Panc1 (cell line): ENCODE data around the gene SLC30A7. TPM values are rescaled to one million over a fixed set of nuclear protein-coding genes. Genes with fewer than 3 reads are reported as not detected.

Source experiments
- ATAC-seq: fragments of 200-7000 bp; cut with Tn5 transposase; 2 replicates; pipeline ENCODE4 v1.9.1; 2020; ENCODE audit warnings: mild to moderate bottlenecking, moderate library complexity
- BruUV-seq: library from RNA; stranded (reverse); fragments of 400-500 nt; replicated peaks from 2 replicates; lab custom pipeline; 2021; lab: Mats Ljungman, UMichigan
- CTCF ChIA-PET: fragments of 300-600 bp; sonication (Branson Sonifier 250); formaldehyde crosslinking; loops from one replicate; lab custom pipeline; 2022; ENCODE audit warnings: antibody characterized with exemption; lab: Charles Lee
- POLR2A ChIA-PET: fragments of 300-600 bp; sonication (Branson Sonifier 250); formaldehyde crosslinking; loops from one replicate; lab custom pipeline; 2022; ENCODE audit warnings: antibody characterized with exemption; lab: Charles Lee
- DNase-seq: peaks from one replicate; pipeline ENCODE4 v3.0.0-alpha.2; 2010; ENCODE audit warnings: low read depth, low spot score
- H3K27ac ChIP-seq: 2 replicates; pipeline ENCODE4 v1.5.1; 2011; ENCODE audit warnings: mild to moderate bottlenecking, low read length, inconsistent platforms
- H3K27me3 ChIP-seq: fragments of 200-500 bp; sonication (Bioruptor generic); 2 replicates; pipeline ENCODE4 v1.6.0; 2014; ENCODE audit warnings: low read length, inconsistent platforms; ENCODE audit not compliant: control insufficient read depth, insufficient read depth
- H3K36me3 ChIP-seq: fragments of 200-500 bp; sonication (Bioruptor generic); 2 replicates; pipeline ENCODE4 v1.5.1; 2014; ENCODE audit warnings: inconsistent platforms, mild to moderate bottlenecking, low read length, moderate library complexity; ENCODE audit not compliant: control insufficient read depth, insufficient read depth
- H3K4me1 ChIP-seq: 2 replicates; pipeline ENCODE4 v1.5.1; 2011; ENCODE audit warnings: inconsistent platforms, mild to moderate bottlenecking, low read length, moderate library complexity; ENCODE audit not compliant: control insufficient read depth, insufficient read depth
- H3K4me3 ChIP-seq, 2 experiments: 2 replicates each; pipeline ENCODE4 v1.5.1; 2011 to 2012; ENCODE audit warnings: low read depth in 2 of 2, low read length in 2 of 2, mild to moderate bottlenecking in 2 of 2, inconsistent platforms in 1 of 2, moderate library complexity in 1 of 2
- H3K9me3 ChIP-seq: fragments of 200-500 bp; sonication (Bioruptor generic); 2 replicates; pipeline ENCODE4 v1.5.1; 2014; ENCODE audit warnings: low read depth, mild to moderate bottlenecking, inconsistent platforms, low read length, moderate library complexity; ENCODE audit not compliant: control insufficient read depth, insufficient read depth
- POLR2AphosphoS5 ChIP-seq: IDR thresholded peaks from 2 replicates; pipeline ENCODE4 v1.6.1; 2012; ENCODE audit warnings: mild to moderate bottlenecking, low read depth, low read length, moderate library complexity
- SIN3A ChIP-seq: IDR thresholded peaks from 2 replicates; pipeline ENCODE4 v1.6.1; 2012; ENCODE audit warnings: low read depth, mild to moderate bottlenecking, low read length, moderate library complexity, borderline replicate concordance; ENCODE audit not compliant: insufficient read depth
- TCF7L2 ChIP-seq: IDR thresholded peaks from 2 replicates; pipeline ENCODE4 v1.6.1; 2011; ENCODE audit warnings: mild to moderate bottlenecking, low read depth, low read length, inconsistent platforms
- in situ Hi-C: cut with HindIII; loops from 2 replicates; pipeline ENCODE4 v1.10.0; 2016; ENCODE audit warnings: low sequenced_read_pairs, low pct_unique_long_range_greater_than_20kb
- intact Hi-C: fragments of 100-400 bp; cut with micrococcal nuclease; formaldehyde crosslinking; loops from one replicate; pipeline ENCODE4 v1.10.0; 2022; ENCODE audit not compliant: unreplicated experiment
- total RNA-seq: library from RNA; stranded (reverse); gene quantifications from one replicate; pipeline ENCODE4 v1.2.1, GENCODE V29; 2021; ENCODE audit not compliant: unreplicated experiment
- TF ChIP-seq, protein P1 (sequence below), 2 experiments: IDR thresholded peaks; 2 replicates each; pipeline ENCODE4 v1.6.1; 2011 to 2012; ENCODE audit warnings: low read depth in 2 of 2, control low read depth in 1 of 2, low read length in 1 of 2, mild to moderate bottlenecking in 1 of 2, moderate library complexity in 1 of 2; ENCODE audit not compliant: insufficient read depth in 1 of 2
- TF ChIP-seq, protein P2 (sequence below): fragments of 450-650 bp; IDR thresholded peaks from 2 replicates; pipeline ENCODE4 v1.5.1; 2017; ENCODE audit warnings: mild to moderate bottlenecking

SLC30A7 gene
- total RNA-seq, 1 experiment from 2014 or later, result 18.5 TPM

DNA sequence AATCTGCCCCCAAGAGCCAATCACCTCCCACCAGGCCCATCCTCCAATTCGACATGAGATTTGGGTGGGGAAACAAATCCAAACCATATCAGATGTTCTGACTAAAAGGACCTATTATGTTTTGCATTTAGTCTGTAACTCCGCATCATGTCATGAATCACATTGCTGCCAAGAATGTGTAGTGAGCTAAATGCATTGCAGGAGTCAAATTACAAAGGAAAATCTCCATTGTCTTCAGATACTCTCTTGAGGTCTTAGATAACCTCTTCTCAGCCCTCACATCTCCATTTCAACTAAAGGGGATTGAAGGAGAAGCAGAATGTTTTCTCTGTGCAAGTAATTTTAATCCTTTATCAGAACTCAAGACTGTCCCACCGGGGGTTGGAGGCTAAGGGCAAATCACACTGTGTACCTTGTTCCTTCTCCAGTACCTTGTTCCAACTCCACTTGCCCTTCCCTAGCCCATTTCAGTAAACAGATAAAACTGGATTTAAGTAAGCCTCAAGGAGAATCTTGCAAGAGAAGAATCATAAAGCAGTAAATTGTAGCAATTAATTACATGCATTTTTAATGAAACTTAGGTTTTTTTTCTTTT lies 35.4 kb upstream of the SLC30A7 start:
- H3K4me3 ChIP-seq, result no peak overlapping the region
- no peaks in the 10 kb centered on the region; the same call in 1 of the 2 replicates for H3K27me3 ChIP-seq
- H3K4me1 ChIP-seq, result no peaks in the 10 kb centered on the region
- intact Hi-C loops, result no loop called here
- no peaks in the 10 kb centered on the region for H3K9me3 ChIP-seq
- no peaks in the 10 kb centered on the region for H3K36me3 ChIP-seq
- ChIA-PET CTCF (no interaction called here), POLR2A (no interaction called here)
- no peak for ATAC-seq
- no peak overlapping the region for H3K27ac ChIP-seq
- TF ChIP-seq TCF7L2, result no peak
- TF ChIP-seq, protein P1, sequence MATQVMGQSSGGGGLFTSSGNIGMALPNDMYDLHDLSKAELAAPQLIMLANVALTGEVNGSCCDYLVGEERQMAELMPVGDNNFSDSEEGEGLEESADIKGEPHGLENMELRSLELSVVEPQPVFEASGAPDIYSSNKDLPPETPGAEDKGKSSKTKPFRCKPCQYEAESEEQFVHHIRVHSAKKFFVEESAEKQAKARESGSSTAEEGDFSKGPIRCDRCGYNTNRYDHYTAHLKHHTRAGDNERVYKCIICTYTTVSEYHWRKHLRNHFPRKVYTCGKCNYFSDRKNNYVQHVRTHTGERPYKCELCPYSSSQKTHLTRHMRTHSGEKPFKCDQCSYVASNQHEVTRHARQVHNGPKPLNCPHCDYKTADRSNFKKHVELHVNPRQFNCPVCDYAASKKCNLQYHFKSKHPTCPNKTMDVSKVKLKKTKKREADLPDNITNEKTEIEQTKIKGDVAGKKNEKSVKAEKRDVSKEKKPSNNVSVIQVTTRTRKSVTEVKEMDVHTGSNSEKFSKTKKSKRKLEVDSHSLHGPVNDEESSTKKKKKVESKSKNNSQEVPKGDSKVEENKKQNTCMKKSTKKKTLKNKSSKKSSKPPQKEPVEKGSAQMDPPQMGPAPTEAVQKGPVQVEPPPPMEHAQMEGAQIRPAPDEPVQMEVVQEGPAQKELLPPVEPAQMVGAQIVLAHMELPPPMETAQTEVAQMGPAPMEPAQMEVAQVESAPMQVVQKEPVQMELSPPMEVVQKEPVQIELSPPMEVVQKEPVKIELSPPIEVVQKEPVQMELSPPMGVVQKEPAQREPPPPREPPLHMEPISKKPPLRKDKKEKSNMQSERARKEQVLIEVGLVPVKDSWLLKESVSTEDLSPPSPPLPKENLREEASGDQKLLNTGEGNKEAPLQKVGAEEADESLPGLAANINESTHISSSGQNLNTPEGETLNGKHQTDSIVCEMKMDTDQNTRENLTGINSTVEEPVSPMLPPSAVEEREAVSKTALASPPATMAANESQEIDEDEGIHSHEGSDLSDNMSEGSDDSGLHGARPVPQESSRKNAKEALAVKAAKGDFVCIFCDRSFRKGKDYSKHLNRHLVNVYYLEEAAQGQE (IDR thresholded peaks at IDR 0.05; ENCODE audit: insufficient read depth in 1 of 2, low read depth in 2 of 2, low read length in 1 of 2), result no peak
- TF ChIP-seq SIN3A, result no peak
- TF ChIP-seq, protein P2, sequence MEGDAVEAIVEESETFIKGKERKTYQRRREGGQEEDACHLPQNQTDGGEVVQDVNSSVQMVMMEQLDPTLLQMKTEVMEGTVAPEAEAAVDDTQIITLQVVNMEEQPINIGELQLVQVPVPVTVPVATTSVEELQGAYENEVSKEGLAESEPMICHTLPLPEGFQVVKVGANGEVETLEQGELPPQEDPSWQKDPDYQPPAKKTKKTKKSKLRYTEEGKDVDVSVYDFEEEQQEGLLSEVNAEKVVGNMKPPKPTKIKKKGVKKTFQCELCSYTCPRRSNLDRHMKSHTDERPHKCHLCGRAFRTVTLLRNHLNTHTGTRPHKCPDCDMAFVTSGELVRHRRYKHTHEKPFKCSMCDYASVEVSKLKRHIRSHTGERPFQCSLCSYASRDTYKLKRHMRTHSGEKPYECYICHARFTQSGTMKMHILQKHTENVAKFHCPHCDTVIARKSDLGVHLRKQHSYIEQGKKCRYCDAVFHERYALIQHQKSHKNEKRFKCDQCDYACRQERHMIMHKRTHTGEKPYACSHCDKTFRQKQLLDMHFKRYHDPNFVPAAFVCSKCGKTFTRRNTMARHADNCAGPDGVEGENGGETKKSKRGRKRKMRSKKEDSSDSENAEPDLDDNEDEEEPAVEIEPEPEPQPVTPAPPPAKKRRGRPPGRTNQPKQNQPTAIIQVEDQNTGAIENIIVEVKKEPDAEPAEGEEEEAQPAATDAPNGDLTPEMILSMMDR, result no peak
- no peak for TF ChIP-seq POLR2AphosphoS5
- no peak for DNase-seq
- in situ Hi-C loops, result no loop called here
- no TSS peak for BruUV-seq

DNA sequence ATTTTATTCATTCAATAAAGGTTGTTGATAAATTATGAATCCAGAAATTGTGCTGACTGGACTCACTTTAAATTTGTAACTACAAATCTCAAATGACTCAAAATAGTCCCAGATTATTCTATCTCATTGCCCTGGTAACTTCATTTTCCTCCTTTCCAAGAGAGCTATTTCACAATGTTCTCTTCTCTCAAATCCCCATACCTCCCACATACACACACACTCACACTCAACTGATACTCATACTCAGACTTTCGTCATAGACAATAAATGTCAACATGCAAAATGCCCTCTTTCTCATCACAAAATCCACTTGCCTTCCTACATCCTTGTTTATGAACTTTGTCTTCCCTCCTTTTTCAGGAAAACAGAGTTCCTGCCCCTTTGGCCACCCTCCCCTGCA lies 34.5 kb upstream of the SLC30A7 start:
- H3K9me3 ChIP-seq, result no peaks in the 10 kb centered on the region
- no peak for ATAC-seq
- in situ Hi-C loops, result no loop called here
- no peak for DNase-seq
- intact Hi-C loops, result no loop called here
- H3K4me3 ChIP-seq, result no peak overlapping the region
- H3K36me3 ChIP-seq, result no peaks in the 10 kb centered on the region
- POLR2A ChIA-PET, result no interaction called here
- CTCF ChIA-PET, result no interaction called here
- H3K4me1 ChIP-seq, result no peaks in the 10 kb centered on the region
- BruUV-seq, result no TSS peak
- TF ChIP-seq, protein P1 (IDR thresholded peaks at IDR 0.05; ENCODE audit: insufficient read depth in 1 of 2, low read depth in 2 of 2, low read length in 1 of 2), result no peak
- TF ChIP-seq POLR2AphosphoS5, result no peak
- no peak for TF ChIP-seq TCF7L2
- TF ChIP-seq, protein P2, result no peak
- no peak for TF ChIP-seq SIN3A
- no peaks in the 10 kb centered on the region; the same call in 1 of the 2 replicates for H3K27me3 ChIP-seq
- H3K27ac ChIP-seq, result no peak overlapping the region
